HEK293 (cell line): Measurements from ENCODE around the gene TOPAZ1.

ENCODE experiments used
- GLI2 ChIP-seq: fragments of 450-650 bp; formaldehyde crosslinking; IDR thresholded peaks from 2 replicates; pipeline ENCODE4; 2017; ENCODE audit warnings: missing biosample characterization, missing genetic modification characterization, low read depth, borderline replicate concordance
- TF ChIP-seq, protein P1 (sequence below): fragments of 450-650 bp; formaldehyde crosslinking; IDR thresholded peaks from 2 replicates; pipeline ENCODE4 v1.5.1; 2016; ENCODE audit warnings: missing biosample characterization, missing genetic modification characterization, low read depth
- TF ChIP-seq, protein P2 (sequence below): fragments of 450-650 bp; formaldehyde crosslinking; IDR thresholded peaks from 2 replicates; pipeline ENCODE4 v1.5.1; 2016; ENCODE audit warnings: missing biosample characterization, missing genetic modification characterization

DNA sequence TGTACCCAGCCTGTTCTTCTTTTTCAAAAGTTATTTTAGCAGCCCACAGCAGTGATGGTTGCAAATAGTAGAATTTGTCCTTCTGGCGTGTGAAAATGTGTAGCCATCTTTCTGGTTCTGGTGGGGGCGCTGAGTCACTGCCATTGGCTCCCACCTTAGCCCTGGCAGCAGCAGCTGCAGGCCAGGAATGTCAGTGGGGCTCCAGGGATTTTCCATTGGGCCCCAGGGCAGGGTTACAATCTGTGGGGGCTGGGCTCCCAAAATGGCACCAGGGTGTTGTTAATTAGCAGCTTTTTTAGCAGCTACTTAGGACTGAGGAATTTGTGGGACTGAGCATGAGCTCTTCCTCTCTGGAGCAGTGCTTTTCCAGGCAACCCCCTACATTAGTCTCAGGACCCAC lies 38.9 kb downstream of the TOPAZ1 start:
- TF ChIP-seq, protein P1, sequence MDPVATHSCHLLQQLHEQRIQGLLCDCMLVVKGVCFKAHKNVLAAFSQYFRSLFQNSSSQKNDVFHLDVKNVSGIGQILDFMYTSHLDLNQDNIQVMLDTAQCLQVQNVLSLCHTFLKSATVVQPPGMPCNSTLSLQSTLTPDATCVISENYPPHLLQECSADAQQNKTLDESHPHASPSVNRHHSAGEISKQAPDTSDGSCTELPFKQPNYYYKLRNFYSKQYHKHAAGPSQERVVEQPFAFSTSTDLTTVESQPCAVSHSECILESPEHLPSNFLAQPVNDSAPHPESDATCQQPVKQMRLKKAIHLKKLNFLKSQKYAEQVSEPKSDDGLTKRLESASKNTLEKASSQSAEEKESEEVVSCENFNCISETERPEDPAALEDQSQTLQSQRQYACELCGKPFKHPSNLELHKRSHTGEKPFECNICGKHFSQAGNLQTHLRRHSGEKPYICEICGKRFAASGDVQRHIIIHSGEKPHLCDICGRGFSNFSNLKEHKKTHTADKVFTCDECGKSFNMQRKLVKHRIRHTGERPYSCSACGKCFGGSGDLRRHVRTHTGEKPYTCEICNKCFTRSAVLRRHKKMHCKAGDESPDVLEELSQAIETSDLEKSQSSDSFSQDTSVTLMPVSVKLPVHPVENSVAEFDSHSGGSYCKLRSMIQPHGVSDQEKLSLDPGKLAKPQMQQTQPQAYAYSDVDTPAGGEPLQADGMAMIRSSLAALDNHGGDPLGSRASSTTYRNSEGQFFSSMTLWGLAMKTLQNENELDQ (tag by site-specific recombination) = no peak
- TF ChIP-seq, protein P2, sequence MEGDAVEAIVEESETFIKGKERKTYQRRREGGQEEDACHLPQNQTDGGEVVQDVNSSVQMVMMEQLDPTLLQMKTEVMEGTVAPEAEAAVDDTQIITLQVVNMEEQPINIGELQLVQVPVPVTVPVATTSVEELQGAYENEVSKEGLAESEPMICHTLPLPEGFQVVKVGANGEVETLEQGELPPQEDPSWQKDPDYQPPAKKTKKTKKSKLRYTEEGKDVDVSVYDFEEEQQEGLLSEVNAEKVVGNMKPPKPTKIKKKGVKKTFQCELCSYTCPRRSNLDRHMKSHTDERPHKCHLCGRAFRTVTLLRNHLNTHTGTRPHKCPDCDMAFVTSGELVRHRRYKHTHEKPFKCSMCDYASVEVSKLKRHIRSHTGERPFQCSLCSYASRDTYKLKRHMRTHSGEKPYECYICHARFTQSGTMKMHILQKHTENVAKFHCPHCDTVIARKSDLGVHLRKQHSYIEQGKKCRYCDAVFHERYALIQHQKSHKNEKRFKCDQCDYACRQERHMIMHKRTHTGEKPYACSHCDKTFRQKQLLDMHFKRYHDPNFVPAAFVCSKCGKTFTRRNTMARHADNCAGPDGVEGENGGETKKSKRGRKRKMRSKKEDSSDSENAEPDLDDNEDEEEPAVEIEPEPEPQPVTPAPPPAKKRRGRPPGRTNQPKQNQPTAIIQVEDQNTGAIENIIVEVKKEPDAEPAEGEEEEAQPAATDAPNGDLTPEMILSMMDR = no peak
- TF ChIP-seq GLI2 (tag by site-specific recombination) = no peak
